MM.1S (cell line): ENCODE results near the gene KCNS1.

ENCODE experiments used
- EZH2 ChIP-seq: fragments of 300-600 bp; sonication (generic); optimal IDR thresholded peaks from 2 replicates; pipeline ENCODE3; 2017; ENCODE audit warnings: low read depth, mild to moderate bottlenecking, antibody characterized with exemption, low read length, mixed read lengths
- EZH2phosphoT487 ChIP-seq: fragments of 300-600 bp; sonication (generic); IDR thresholded peaks from 2 replicates; pipeline ENCODE4 v1.6.1; 2018; ENCODE audit warnings: antibody characterized with exemption, low read length
- TF ChIP-seq, protein P1 (sequence below): fragments of 300-600 bp; sonication (generic); IDR thresholded peaks from 2 replicates; pipeline ENCODE4 v1.5.1; 2016; ENCODE audit warnings: antibody characterized with exemption, low read length, mixed read lengths

GRCh38 chr20:45072066-45072465 is 28.9 kb downstream of the KCNS1 start:
- TF ChIP-seq, protein P1, sequence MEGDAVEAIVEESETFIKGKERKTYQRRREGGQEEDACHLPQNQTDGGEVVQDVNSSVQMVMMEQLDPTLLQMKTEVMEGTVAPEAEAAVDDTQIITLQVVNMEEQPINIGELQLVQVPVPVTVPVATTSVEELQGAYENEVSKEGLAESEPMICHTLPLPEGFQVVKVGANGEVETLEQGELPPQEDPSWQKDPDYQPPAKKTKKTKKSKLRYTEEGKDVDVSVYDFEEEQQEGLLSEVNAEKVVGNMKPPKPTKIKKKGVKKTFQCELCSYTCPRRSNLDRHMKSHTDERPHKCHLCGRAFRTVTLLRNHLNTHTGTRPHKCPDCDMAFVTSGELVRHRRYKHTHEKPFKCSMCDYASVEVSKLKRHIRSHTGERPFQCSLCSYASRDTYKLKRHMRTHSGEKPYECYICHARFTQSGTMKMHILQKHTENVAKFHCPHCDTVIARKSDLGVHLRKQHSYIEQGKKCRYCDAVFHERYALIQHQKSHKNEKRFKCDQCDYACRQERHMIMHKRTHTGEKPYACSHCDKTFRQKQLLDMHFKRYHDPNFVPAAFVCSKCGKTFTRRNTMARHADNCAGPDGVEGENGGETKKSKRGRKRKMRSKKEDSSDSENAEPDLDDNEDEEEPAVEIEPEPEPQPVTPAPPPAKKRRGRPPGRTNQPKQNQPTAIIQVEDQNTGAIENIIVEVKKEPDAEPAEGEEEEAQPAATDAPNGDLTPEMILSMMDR = no peak
- no peak for TF ChIP-seq EZH2
- TF ChIP-seq EZH2phosphoT487 = no peak
